SU-DHL-6 (cell line): ENCODE measurements around the gene MRPL17.

Experiments
- CTCF ChIP-seq: fragments of 200-600 bp; sonication (generic); IDR thresholded peaks from one replicate; pipeline ENCODE4 v1.5.1; 2017; ENCODE audit warnings: antibody characterized with exemption, mild to moderate bottlenecking, low read length, moderate library complexity; ENCODE audit not compliant: insufficient read depth, poor library complexity, severe bottlenecking
- EZH2phosphoT487 ChIP-seq: fragments of 200-600 bp; sonication (generic), shearing (Covaris generic); conservative IDR thresholded peaks from 2 replicates; pipeline ENCODE4 v1.6.1; 2018; ENCODE audit warnings: mild to moderate bottlenecking, antibody characterized with exemption, low read length, moderate library complexity, mixed read lengths

DNA sequence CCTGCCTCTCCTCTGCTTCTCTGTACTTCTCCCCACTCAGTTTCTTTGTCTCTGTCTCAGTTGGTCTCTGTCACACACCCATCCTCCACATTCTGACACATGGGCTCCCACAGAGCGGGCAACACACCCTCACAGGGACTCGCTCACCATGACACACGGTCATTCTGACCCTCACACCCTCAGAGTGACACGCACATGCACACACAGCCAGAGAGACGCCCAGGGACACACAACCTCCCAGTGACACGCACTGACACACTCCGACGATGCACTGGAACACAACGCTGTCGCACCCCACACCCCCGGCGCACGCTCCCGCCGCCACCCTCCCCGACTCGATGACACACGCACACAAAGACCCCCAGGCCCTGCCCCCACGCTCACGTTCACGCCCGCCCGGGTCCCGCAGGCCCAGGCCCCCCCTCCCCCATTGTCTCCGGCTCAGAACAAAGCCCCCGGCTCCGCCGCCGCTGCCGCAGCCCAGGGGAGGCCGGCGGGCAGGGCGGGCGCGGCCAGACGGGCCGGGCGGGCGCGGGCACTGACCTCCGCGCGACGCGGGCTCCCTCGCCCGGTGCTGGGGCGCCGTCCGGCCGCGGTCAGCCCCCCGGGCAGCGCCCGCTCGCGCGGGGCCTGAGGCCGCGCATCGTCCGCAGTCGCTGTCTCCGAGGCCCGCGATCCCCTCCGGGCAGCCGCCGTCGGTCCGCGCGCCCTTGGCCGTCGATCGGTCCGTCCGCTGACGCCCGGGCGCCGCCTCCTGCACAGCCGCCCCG, 27.9 kb downstream of the MRPL17 start:
- TF ChIP-seq CTCF, result no peak
- TF ChIP-seq EZH2phosphoT487, result no peak
